Measurements from ENCODE around the gene STX8.

DNA sequence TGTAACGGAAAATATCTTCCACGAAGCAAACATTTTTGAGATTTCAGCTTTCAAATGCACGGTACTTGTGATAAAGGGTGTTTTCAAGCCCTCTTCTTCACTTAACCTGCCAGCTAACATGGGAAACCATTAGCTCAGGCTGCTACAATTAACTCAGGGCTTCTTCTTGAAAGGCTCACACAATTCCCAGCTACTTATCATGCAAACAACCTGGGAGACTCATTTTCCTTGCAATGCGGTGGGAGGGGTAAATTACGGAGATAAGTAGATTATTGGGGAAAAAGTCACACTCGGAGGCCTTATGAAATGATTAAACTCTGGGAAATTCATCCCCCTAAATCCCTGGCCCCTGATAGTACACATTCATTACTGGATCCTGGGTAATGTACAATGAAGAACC is 266.4 kb downstream of the STX8 start:
- TF ChIP-seq POLR2A (IDR thresholded peaks at IDR 0.05; ENCODE audit: low read depth, low read length) (no peak), TAF1 (IDR thresholded peaks at IDR 0.05; ENCODE audit: low read depth, low read length) (no peak), POLR2AphosphoS5 (IDR thresholded peaks at IDR 0.05; ENCODE audit: low read depth, low read length) (no peak)

Data from GM12891 (cell line).